Measurements from ENCODE around the gene LPP.

LPP gene

DNA sequence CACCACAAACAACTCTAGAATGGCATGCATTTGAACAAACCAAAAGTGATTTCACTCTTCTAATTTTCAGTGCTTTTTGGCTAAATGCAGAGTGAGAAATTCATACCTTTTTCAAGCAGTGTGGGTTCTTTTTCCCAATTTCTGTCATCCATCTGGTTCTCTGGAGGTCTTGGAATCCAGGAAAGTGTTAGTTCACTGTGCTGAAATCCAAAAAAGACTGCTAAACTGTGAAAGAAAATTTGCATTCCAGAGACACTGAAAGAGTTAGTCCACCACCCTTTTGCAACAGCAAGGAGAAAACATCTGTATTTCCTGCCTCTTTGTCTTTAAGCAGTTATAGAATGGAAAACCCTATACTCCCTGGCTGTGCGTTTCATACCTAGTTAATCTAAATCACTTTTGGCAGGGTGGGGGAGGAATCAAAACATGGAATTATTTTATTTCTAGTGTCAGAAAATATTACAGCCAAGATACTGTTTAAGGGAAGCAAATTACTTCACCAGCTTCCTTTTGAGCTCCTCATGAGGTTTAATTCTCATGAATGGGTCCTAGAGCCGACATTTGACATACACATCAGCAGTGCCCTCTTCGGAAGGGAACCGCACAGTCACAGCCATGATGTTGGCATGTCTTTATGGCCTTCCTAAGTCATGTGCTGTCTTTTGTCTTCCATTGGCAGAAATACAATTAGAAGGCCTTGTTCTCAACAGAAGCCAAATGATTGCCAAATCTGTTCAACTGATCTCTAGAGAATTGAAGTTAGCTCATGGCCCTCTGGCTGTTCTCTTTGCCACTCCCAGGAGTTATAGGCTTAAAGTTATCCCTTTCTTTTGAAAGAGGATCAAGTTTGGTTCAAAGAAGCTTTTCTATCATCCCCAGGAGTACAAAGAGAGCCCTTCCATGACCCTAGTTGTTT lies 700.2 kb downstream of the LPP start:
- no peak for TF ChIP-seq ZFX (IDR thresholded peaks at IDR 0.05; ENCODE audit: borderline replicate concordance)
- TF ChIP-seq CTCF (IDR thresholded peaks at IDR 0.05) = no peak
- no peak overlapping the region for H3K27ac ChIP-seq

GRCh38 chr3:188854772-188855149 lies 700.8 kb downstream of the LPP start:
- H3K27ac ChIP-seq = no peak overlapping the region
- TF ChIP-seq ZFX (IDR thresholded peaks at IDR 0.05; ENCODE audit: borderline replicate concordance) (no peak), CTCF (IDR thresholded peaks at IDR 0.05) (no peak)

DNA sequence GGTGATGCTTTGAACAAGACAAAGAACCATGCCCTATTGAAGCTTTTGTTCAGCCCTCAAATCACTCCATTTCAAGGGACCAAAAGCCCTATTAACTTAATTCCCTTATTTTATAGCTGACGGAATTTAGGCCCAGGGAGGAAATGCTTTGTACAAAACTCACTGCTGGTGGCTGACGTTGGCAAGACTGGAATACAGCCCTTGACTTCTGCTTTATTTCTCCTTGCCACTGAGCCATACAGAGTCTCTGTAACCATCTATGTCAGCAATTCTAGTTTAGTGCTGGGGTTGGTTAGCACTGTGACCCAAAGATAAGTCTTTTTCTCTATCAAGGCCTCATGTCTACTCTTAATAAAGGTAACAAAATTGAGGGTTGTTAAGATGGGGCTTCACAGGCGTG lies 701.7 kb downstream of the LPP start:
- H3K27ac ChIP-seq = no peak overlapping the region
- TF ChIP-seq CTCF (IDR thresholded peaks at IDR 0.05) (no peak), ZFX (IDR thresholded peaks at IDR 0.05; ENCODE audit: borderline replicate concordance) (no peak)

DNA sequence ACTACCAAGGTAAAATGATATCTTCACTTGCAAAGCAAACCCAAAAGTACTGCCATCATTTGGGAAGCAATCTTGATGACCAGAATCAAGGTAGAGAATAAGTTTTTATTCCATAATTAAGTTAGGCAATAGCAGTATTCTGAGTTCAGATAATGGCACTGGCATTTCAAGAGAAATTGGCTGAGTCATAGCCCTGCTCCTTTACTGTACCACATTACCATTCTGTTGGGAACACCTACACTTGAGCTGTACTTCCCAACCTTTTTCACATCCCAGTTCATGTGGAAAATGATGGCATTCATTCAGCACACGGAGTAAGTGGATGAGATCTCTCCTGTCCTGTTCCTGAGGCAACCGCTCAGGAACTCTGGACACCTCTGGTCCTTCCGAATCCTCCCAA lies 706.2 kb downstream of the LPP start:
- TF ChIP-seq ZFX (IDR thresholded peaks at IDR 0.05; ENCODE audit: borderline replicate concordance) (no peak), CTCF (IDR thresholded peaks at IDR 0.05) (no peak)
- no peak overlapping the region for H3K27ac ChIP-seq

DNA sequence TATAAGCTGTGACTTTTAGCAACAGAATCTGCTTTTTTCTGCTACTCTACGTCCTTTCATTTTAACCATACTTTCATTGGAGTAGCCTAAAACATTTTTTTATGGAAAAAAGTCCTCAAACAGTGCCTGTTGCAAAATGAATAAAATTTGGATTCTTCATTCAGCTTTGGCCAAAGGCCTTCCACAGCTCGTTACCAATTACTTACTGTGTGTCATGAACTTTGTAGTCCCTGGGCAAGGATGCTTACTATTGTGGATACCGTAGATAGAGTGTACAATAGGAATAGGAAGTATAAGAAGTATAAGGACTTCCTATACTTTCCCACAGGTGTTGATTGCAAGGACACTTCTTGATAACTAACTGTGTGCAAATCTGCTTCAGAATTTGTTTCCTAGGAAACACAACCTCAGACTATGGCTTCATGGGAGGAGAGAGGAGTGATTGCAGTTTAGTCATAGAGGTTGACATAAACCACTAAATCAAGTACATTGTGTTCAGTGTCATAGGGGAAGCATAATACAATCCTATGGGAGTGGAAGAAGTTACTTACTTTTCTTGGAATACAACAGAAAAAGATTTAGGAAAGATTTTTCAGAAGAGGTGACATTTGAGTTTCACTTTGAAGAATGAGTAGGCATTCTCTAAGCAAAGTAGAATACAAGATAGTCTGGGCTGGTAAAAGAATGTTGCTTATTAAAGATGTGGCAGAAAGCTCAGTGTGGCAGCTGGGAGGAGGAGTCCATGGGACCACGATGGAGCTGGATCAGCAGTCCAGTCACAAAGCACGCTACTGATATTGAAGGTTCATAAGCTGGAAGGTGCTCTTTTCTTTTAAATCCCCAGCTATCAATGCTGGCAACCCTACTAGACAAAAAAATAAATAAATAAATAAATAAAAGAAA lies 708.1 kb downstream of the LPP start:
- TF ChIP-seq CTCF (IDR thresholded peaks at IDR 0.05) (no peak), ZFX (IDR thresholded peaks at IDR 0.05; ENCODE audit: borderline replicate concordance) (no peak)
- no peak overlapping the region for H3K27ac ChIP-seq

- no peak overlapping the region for H3K27ac ChIP-seq
- no peak for TF ChIP-seq CTCF (IDR thresholded peaks at IDR 0.05)
- TF ChIP-seq ZFX (IDR thresholded peaks at IDR 0.05; ENCODE audit: borderline replicate concordance) = no peak
Observed at GRCh38 chr3:188863999-188864406, 710.0 kb downstream of the LPP start.

Measured in 22Rv1 (cell line).